ENCODE results near the gene LTC4S. TPM values are rescaled to one million over a fixed set of nuclear protein-coding genes. Genes with fewer than 3 reads are reported as not detected.
A peak's percentile ranks its signal among the peaks of the same experiment; 100 is the strongest.

The LTC4S gene
- total RNA-seq, 1 experiment from 2014 or later, result 2.6 TPM

DNA sequence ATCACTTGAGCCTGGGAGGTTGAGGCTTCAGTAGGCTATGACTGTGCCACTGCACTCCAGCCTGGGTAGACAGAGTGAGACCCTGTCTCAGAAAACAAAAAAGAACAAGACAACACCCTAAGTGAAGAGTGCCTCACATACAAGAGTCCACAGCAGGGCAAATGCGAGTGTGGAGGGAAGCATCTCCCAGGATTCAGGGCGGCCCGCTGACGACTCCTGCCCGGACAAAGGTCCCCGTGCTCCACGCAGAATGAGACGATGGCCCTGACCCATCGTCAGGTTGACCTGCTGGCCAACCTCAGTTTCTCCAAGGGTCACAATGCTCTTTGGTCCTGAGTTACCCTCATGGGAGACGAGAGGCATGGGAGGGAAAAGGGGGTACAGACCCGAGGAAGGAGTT, 46.5 kb downstream of the LTC4S start:
- POLR2A ChIA-PET, result no interaction called here
- H3K9me3 Mint-ChIP-seq, result peaks cover 12% of the 10 kb centered on the region
- no peaks in the 10 kb centered on the region; the same call in 1 of the 2 replicates for H3K27me3 Mint-ChIP-seq (ENCODE audit: low read depth)
- no peaks in the 10 kb centered on the region for H3K4me1 Mint-ChIP-seq
- DNase-seq (ENCODE audit: low spot score) (no peak), ATAC-seq (no peak)
- H3K4me3 Mint-ChIP-seq, result no peak overlapping the region
- TF ChIP-seq, protein P1, sequence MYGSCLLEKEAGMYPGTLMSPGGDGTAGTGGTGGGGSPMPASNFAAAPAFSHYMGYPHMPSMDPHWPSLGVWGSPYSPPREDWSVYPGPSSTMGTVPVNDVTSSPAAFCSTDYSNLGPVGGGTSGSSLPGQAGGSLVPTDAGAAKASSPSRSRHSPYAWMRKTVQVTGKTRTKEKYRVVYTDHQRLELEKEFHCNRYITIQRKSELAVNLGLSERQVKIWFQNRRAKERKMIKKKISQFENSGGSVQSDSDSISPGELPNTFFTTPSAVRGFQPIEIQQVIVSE (CRISPR knock-in tag; IDR thresholded peaks at IDR 0.05; ENCODE audit: borderline replicate concordance), result no peak
- no peak for TF ChIP-seq TCF7 (CRISPR knock-in tag; IDR thresholded peaks at IDR 0.05; ENCODE audit: low read depth)
- TF ChIP-seq RORB (CRISPR knock-in tag; IDR thresholded peaks at IDR 0.05), result no peak
- no peak for TF ChIP-seq IRF2 (CRISPR knock-in tag; IDR thresholded peaks at IDR 0.05; ENCODE audit: borderline replicate concordance, low read depth)
- TF ChIP-seq, protein P2, sequence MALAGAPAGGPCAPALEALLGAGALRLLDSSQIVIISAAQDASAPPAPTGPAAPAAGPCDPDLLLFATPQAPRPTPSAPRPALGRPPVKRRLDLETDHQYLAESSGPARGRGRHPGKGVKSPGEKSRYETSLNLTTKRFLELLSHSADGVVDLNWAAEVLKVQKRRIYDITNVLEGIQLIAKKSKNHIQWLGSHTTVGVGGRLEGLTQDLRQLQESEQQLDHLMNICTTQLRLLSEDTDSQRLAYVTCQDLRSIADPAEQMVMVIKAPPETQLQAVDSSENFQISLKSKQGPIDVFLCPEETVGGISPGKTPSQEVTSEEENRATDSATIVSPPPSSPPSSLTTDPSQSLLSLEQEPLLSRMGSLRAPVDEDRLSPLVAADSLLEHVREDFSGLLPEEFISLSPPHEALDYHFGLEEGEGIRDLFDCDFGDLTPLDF (CRISPR knock-in tag; IDR thresholded peaks at IDR 0.05), result no peak
- TF ChIP-seq ZNF671 (CRISPR knock-in tag; IDR thresholded peaks at IDR 0.05), result no peak
- no peak for TF ChIP-seq OVOL2 (CRISPR knock-in tag; IDR thresholded peaks at IDR 0.05; ENCODE audit: borderline replicate concordance)
- TF ChIP-seq TP53 (CRISPR knock-in tag; IDR thresholded peaks at IDR 0.05), result no peak
- TF ChIP-seq ERG (CRISPR knock-in tag; IDR thresholded peaks at IDR 0.05), result no peak
- TF ChIP-seq, protein P3, sequence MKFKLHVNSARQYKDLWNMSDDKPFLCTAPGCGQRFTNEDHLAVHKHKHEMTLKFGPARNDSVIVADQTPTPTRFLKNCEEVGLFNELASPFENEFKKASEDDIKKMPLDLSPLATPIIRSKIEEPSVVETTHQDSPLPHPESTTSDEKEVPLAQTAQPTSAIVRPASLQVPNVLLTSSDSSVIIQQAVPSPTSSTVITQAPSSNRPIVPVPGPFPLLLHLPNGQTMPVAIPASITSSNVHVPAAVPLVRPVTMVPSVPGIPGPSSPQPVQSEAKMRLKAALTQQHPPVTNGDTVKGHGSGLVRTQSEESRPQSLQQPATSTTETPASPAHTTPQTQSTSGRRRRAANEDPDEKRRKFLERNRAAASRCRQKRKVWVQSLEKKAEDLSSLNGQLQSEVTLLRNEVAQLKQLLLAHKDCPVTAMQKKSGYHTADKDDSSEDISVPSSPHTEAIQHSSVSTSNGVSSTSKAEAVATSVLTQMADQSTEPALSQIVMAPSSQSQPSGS (CRISPR knock-in tag; IDR thresholded peaks at IDR 0.05; ENCODE audit: borderline replicate concordance, low read depth), result no peak
- TF ChIP-seq FOXP1 (CRISPR knock-in tag; IDR thresholded peaks at IDR 0.05; ENCODE audit: borderline replicate concordance), result no peak
- TF ChIP-seq FOXP4 (CRISPR knock-in tag; IDR thresholded peaks at IDR 0.05), result no peak
- H3K27ac Mint-ChIP-seq, result peak overlapping the region; percentile 60; the same call in 1 of the 2 replicates
- CTCF ChIA-PET, result interaction anchor here (0.9 kb wide), 1 partner anchor 77 kb away, joined by 3 read pairs; no protein-coding TSS in a partner anchor
- H3K36me3 Mint-ChIP-seq, result peaks cover 77% of the 10 kb centered on the region

DNA sequence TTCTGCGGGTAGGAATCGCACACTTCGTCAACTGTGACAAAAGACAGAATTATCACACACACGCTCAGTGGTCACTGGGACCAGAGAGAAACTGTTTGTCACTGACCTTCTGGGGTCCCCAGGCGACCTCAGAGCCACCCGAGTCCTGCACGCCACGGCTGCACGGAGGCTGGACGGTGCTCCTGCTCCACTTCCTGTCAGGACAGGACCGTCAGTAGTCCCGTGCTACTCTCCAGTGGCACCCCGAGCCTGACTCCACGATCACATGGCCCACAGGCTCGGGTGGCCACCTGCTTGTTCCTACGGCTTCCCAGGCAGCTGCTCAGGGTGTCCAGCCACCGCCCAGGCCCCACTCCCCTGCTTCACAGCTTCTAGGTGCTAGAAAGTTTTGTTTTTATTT, 47.0 kb downstream of the LTC4S start:
- no peak for TF ChIP-seq ZNF219 (CRISPR knock-in tag; IDR thresholded peaks at IDR 0.05; ENCODE audit: borderline replicate concordance)
- TF ChIP-seq ZNF396 (CRISPR knock-in tag; IDR thresholded peaks at IDR 0.05; ENCODE audit: borderline replicate concordance), result no peak
- TF ChIP-seq, protein P4, sequence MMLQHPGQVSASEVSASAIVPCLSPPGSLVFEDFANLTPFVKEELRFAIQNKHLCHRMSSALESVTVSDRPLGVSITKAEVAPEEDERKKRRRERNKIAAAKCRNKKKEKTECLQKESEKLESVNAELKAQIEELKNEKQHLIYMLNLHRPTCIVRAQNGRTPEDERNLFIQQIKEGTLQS (CRISPR knock-in tag; conservative IDR thresholded peaks at IDR 0.05), result no peak
- TF ChIP-seq, protein P5, sequence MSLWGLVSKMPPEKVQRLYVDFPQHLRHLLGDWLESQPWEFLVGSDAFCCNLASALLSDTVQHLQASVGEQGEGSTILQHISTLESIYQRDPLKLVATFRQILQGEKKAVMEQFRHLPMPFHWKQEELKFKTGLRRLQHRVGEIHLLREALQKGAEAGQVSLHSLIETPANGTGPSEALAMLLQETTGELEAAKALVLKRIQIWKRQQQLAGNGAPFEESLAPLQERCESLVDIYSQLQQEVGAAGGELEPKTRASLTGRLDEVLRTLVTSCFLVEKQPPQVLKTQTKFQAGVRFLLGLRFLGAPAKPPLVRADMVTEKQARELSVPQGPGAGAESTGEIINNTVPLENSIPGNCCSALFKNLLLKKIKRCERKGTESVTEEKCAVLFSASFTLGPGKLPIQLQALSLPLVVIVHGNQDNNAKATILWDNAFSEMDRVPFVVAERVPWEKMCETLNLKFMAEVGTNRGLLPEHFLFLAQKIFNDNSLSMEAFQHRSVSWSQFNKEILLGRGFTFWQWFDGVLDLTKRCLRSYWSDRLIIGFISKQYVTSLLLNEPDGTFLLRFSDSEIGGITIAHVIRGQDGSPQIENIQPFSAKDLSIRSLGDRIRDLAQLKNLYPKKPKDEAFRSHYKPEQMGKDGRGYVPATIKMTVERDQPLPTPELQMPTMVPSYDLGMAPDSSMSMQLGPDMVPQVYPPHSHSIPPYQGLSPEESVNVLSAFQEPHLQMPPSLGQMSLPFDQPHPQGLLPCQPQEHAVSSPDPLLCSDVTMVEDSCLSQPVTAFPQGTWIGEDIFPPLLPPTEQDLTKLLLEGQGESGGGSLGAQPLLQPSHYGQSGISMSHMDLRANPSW (CRISPR knock-in tag; conservative IDR thresholded peaks at IDR 0.05; ENCODE audit: low read depth), result no peak
- no peak for TF ChIP-seq AR (CRISPR knock-in tag; IDR thresholded peaks at IDR 0.05)
- TF ChIP-seq, protein P6, sequence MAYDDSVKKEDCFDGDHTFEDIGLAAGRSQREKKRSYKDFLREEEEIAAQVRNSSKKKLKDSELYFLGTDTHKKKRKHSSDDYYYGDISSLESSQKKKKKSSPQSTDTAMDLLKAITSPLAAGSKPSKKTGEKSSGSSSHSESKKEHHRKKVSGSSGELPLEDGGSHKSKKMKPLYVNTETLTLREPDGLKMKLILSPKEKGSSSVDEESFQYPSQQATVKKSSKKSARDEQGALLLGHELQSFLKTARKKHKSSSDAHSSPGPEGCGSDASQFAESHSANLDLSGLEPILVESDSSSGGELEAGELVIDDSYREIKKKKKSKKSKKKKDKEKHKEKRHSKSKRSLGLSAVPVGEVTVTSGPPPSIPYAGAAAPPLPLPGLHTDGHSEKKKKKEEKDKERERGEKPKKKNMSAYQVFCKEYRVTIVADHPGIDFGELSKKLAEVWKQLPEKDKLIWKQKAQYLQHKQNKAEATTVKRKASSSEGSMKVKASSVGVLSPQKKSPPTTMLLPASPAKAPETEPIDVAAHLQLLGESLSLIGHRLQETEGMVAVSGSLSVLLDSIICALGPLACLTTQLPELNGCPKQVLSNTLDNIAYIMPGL (CRISPR knock-in tag; IDR thresholded peaks at IDR 0.05), result no peak
- DNase-seq (ENCODE audit: low spot score) (no peak), ATAC-seq (no peak)
- peaks cover 11% of the 10 kb centered on the region for H3K9me3 Mint-ChIP-seq
- CTCF ChIA-PET, result interaction anchor here (1.6 kb wide), 1 partner anchor 39 kb away, joined by 3 read pairs; no protein-coding TSS in a partner anchor
- peaks cover 73% of the 10 kb centered on the region for H3K36me3 Mint-ChIP-seq
- POLR2A ChIA-PET, result no interaction called here
- no peak overlapping the region for H3K4me3 Mint-ChIP-seq
- H3K27ac Mint-ChIP-seq, result no peak overlapping the region
- H3K27me3 Mint-ChIP-seq (ENCODE audit: low read depth), result no peaks in the 10 kb centered on the region
- H3K4me1 Mint-ChIP-seq, result no peaks in the 10 kb centered on the region
